Neural progenitor cell (in vitro differentiated cells): ENCODE data around the gene LRFN4. TPM values are rescaled to one million over a fixed set of nuclear protein-coding genes. Genes with fewer than 3 reads are reported as not detected.

ENCODE experiments used
- DNase-seq: peaks from one replicate; pipeline ENCODE4 v3.0.0-alpha.2; 2016; ENCODE audit warnings: low spot score
- H2AFZ ChIP-seq: fragments of 200-600 bp; sonication (generic); replicated peaks from 2 replicates; pipeline ENCODE4 v1.6.1; 2016; ENCODE audit warnings: antibody characterized with exemption
- H3F3A ChIP-seq: fragments of 200-600 bp; sonication (generic); 2 replicates; pipeline ENCODE4 v1.6.1; 2016; ENCODE audit warnings: antibody characterized with exemption, low read depth
- H3K27ac ChIP-seq: fragments of 200-600 bp; sonication (generic); 2 replicates; pipeline ENCODE4 v1.5.1; 2016; ENCODE audit warnings: mild to moderate bottlenecking
- H3K27me3 ChIP-seq: fragments of 200-600 bp; sonication (generic); 2 replicates; pipeline ENCODE4 v1.6.1; 2016; ENCODE audit warnings: mild to moderate bottlenecking, moderate library complexity
- H3K36me3 ChIP-seq: fragments of 200-600 bp; sonication (generic); 2 replicates; pipeline ENCODE4 v1.5.1; 2016
- H3K4me1 ChIP-seq: fragments of 200-600 bp; sonication (generic); 2 replicates; pipeline ENCODE4 v1.6.1; 2016; ENCODE audit warnings: mixed run types
- H3K4me2 ChIP-seq: fragments of 200-600 bp; sonication (generic); 2 replicates; pipeline ENCODE4 v1.6.1; 2016
- H3K4me3 ChIP-seq: fragments of 200-600 bp; sonication (generic); 2 replicates; pipeline ENCODE4 v1.5.1; 2016
- H3K79me2 ChIP-seq: fragments of 200-600 bp; sonication (generic); 2 replicates; pipeline ENCODE4 v1.6.1; 2016; ENCODE audit warnings: low read depth
- H3K9ac ChIP-seq: fragments of 200-600 bp; sonication (generic); 2 replicates; pipeline ENCODE4 v1.6.1; 2016
- H3K9me3 ChIP-seq: fragments of 200-600 bp; sonication (generic); 2 replicates; pipeline ENCODE4 v1.5.1; 2016; ENCODE audit warnings: low read depth
- H4K20me1 ChIP-seq: fragments of 200-600 bp; sonication (generic); 2 replicates; pipeline ENCODE4 v1.6.1; 2016; ENCODE audit warnings: low read depth
- H3K27ac Mint-ChIP-seq: 3 replicates; pipeline ENCODE4 v1.8.0; 2021; ENCODE audit warnings: mixed read lengths
- H3K27me3 Mint-ChIP-seq: 2 replicates; pipeline ENCODE4 v1.8.0; 2022; ENCODE audit warnings: low read depth, mild to moderate bottlenecking, inconsistent platforms, moderate library complexity, mixed read lengths; ENCODE audit not compliant: insufficient read depth
- H3K36me3 Mint-ChIP-seq: 3 replicates; pipeline ENCODE4 v1.8.0; 2021; ENCODE audit warnings: mixed read lengths
- H3K4me1 Mint-ChIP-seq: 3 replicates; pipeline ENCODE4 v1.8.0; 2021; ENCODE audit warnings: mixed read lengths
- H3K4me3 Mint-ChIP-seq: 3 replicates; pipeline ENCODE4 v1.8.0; 2021; ENCODE audit warnings: mild to moderate bottlenecking, moderate library complexity, mixed read lengths
- H3K9me3 Mint-ChIP-seq: 3 replicates; pipeline ENCODE4 v1.8.0; 2020; ENCODE audit warnings: mixed read lengths
- EZH2 ChIP-seq: fragments of 200-600 bp; sonication (generic); IDR thresholded peaks from 2 replicates; pipeline ENCODE4 v1.6.1; 2017; ENCODE audit warnings: antibody characterized with exemption, mild to moderate bottlenecking, moderate library complexity
- EZH2phosphoT487 ChIP-seq: fragments of 200-600 bp; sonication (generic); IDR thresholded peaks from 2 replicates; pipeline ENCODE4 v1.6.1; 2017; ENCODE audit warnings: antibody characterized with exemption
- total RNA-seq: library from RNA; depleted of rRNA; stranded (reverse); fragments of >200 nt; gene quantifications from 2 replicates; pipeline ENCODE4 v1.2.3, GENCODE V29; 2015; ENCODE audit warnings: low replicate concordance
- TF ChIP-seq, protein P1 (sequence below): fragments of 200-600 bp; sonication (generic); IDR thresholded peaks from 2 replicates; pipeline ENCODE4 v1.5.1; 2017; ENCODE audit warnings: antibody characterized with exemption, mild to moderate bottlenecking

The LRFN4 gene
- total RNA-seq, 1 donor from 2014 or later, result 6.7 TPM

DNA sequence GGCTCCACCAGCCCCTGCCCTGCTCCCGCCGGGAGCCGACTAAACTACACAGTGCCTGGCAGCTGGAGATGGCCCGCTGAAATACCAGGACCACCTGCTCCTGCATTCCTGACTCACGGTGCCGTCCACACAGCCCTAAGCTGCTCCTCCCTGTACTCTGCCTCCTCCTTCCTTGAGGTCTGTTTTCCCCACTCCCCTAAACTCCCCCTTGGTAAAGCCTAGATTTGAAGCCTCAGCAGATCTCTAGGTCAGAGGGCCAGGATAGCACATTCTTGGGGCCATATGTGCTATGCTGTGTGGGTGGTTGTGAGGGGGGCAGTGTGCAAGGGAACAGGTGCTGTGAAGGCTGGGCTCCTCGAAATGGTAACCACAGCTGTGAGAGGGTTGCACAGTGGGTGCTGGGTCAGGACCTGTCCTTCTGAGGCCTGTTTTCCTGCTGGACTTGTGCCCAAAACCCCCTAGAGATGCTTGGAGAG, 9.7 kb downstream of the LRFN4 start:
- no peak overlapping the region for H3K4me2 ChIP-seq
- no peaks in the 10 kb centered on the region for H4K20me1 ChIP-seq
- no peak overlapping the region for H3K9ac ChIP-seq
- H3K9me3 Mint-ChIP-seq, result no peaks in the 10 kb centered on the region
- DNase-seq, result no peak
- H3K4me1 Mint-ChIP-seq, result peaks cover 7% of the 10 kb centered on the region
- H3K4me1 ChIP-seq, result peaks cover 5% of the 10 kb centered on the region
- no peaks in the 10 kb centered on the region for H3K27me3 ChIP-seq
- H3K27ac Mint-ChIP-seq, result no peak overlapping the region
- H3K36me3 ChIP-seq, result no peaks in the 10 kb centered on the region
- H3F3A ChIP-seq, result no peaks in the 10 kb centered on the region
- peaks cover 6% of the 10 kb centered on the region for H3K27me3 Mint-ChIP-seq
- H3K9me3 ChIP-seq, result no peaks in the 10 kb centered on the region
- H3K4me3 Mint-ChIP-seq, result no peak overlapping the region
- no peak overlapping the region for H3K4me3 ChIP-seq
- no peak for TF ChIP-seq EZH2
- TF ChIP-seq EZH2phosphoT487, result no peak
- TF ChIP-seq, protein P1, sequence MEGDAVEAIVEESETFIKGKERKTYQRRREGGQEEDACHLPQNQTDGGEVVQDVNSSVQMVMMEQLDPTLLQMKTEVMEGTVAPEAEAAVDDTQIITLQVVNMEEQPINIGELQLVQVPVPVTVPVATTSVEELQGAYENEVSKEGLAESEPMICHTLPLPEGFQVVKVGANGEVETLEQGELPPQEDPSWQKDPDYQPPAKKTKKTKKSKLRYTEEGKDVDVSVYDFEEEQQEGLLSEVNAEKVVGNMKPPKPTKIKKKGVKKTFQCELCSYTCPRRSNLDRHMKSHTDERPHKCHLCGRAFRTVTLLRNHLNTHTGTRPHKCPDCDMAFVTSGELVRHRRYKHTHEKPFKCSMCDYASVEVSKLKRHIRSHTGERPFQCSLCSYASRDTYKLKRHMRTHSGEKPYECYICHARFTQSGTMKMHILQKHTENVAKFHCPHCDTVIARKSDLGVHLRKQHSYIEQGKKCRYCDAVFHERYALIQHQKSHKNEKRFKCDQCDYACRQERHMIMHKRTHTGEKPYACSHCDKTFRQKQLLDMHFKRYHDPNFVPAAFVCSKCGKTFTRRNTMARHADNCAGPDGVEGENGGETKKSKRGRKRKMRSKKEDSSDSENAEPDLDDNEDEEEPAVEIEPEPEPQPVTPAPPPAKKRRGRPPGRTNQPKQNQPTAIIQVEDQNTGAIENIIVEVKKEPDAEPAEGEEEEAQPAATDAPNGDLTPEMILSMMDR, result no peak
- H3K27ac ChIP-seq, result no peak overlapping the region
- H3K79me2 ChIP-seq, result no peaks in the 10 kb centered on the region
- H3K36me3 Mint-ChIP-seq, result peaks cover under 1% of the 10 kb centered on the region
- no peak overlapping the region for H2AFZ ChIP-seq

GRCh38 chr11:66867425-66868040, 10.7 kb downstream of the LRFN4 start:
- no peak for DNase-seq
- H3K36me3 ChIP-seq, result no peaks in the 10 kb centered on the region
- H3K79me2 ChIP-seq, result no peaks in the 10 kb centered on the region
- H4K20me1 ChIP-seq, result no peaks in the 10 kb centered on the region
- peaks cover 2% of the 10 kb centered on the region for H3K36me3 Mint-ChIP-seq
- no peak overlapping the region for H3K27ac ChIP-seq
- peak overlapping the region; percentile 82 for H3K27ac Mint-ChIP-seq
- no peaks in the 10 kb centered on the region for H3K27me3 ChIP-seq
- no peak overlapping the region for H3K4me3 ChIP-seq
- no peaks in the 10 kb centered on the region for H3K9me3 Mint-ChIP-seq
- no peaks in the 10 kb centered on the region for H3K9me3 ChIP-seq
- no peak overlapping the region for H3K4me2 ChIP-seq
- H3K4me1 Mint-ChIP-seq, result peaks cover 7% of the 10 kb centered on the region
- H3K9ac ChIP-seq, result no peak overlapping the region
- H2AFZ ChIP-seq, result no peak overlapping the region
- peaks cover 5% of the 10 kb centered on the region for H3K4me1 ChIP-seq
- H3K4me3 Mint-ChIP-seq, result no peak overlapping the region
- H3K27me3 Mint-ChIP-seq, result peaks cover 6% of the 10 kb centered on the region
- H3F3A ChIP-seq, result no peaks in the 10 kb centered on the region
- TF ChIP-seq EZH2phosphoT487 (no peak), EZH2 (no peak)
- TF ChIP-seq, protein P1, result no peak

GRCh38 chr11:66868082-66868725, 11.3 kb downstream of the LRFN4 start:
- no peak for DNase-seq
- H3K4me2 ChIP-seq, result no peak overlapping the region
- H4K20me1 ChIP-seq, result no peaks in the 10 kb centered on the region
- no peak overlapping the region for H3K4me3 ChIP-seq
- no peaks in the 10 kb centered on the region for H3K79me2 ChIP-seq
- no peak overlapping the region for H3K27ac Mint-ChIP-seq
- no peaks in the 10 kb centered on the region for H3F3A ChIP-seq
- H3K4me1 ChIP-seq, result peaks cover 5% of the 10 kb centered on the region
- H3K36me3 Mint-ChIP-seq, result peaks cover 2% of the 10 kb centered on the region
- H3K9ac ChIP-seq, result no peak overlapping the region
- TF ChIP-seq EZH2phosphoT487 (no peak), EZH2 (no peak)
- TF ChIP-seq, protein P1, result no peak
- H3K27me3 Mint-ChIP-seq, result peaks cover 6% of the 10 kb centered on the region
- H2AFZ ChIP-seq, result no peak overlapping the region
- no peaks in the 10 kb centered on the region for H3K9me3 ChIP-seq
- no peak overlapping the region for H3K27ac ChIP-seq
- no peaks in the 10 kb centered on the region for H3K27me3 ChIP-seq
- H3K4me1 Mint-ChIP-seq, result peaks cover 7% of the 10 kb centered on the region
- H3K4me3 Mint-ChIP-seq, result no peak overlapping the region
- H3K36me3 ChIP-seq, result no peaks in the 10 kb centered on the region
- H3K9me3 Mint-ChIP-seq, result no peaks in the 10 kb centered on the region
